Measurements from ENCODE around the gene ANKS6.

GRCh38 chr9:98706651-98707165 is 89.6 kb downstream of the ANKS6 start:
- TF ChIP-seq POU2F2 (IDR thresholded peaks at IDR 0.05; ENCODE audit: low read depth, low read length), result no peak
- TF ChIP-seq TAF1 (IDR thresholded peaks at IDR 0.05; ENCODE audit: low read depth, low read length), result no peak
- no peak for TF ChIP-seq POLR2AphosphoS5 (IDR thresholded peaks at IDR 0.05; ENCODE audit: low read depth, low read length)
- TF ChIP-seq POLR2A (IDR thresholded peaks at IDR 0.05; ENCODE audit: low read depth, low read length), result no peak
